OCI-M1 (cell line): ENCODE results near the gene TMEM254.
"Not testable (repeated sequence)": the region's sequence is repeated elsewhere in the genome, so short reads cannot be mapped to it uniquely, and the experiment has no call there.

ENCODE experiments used
- DNase-seq: peaks from one replicate; lab custom pipeline; 2025; lab: John Stamatoyannopoulos, UW

The TMEM254 gene

DNA sequence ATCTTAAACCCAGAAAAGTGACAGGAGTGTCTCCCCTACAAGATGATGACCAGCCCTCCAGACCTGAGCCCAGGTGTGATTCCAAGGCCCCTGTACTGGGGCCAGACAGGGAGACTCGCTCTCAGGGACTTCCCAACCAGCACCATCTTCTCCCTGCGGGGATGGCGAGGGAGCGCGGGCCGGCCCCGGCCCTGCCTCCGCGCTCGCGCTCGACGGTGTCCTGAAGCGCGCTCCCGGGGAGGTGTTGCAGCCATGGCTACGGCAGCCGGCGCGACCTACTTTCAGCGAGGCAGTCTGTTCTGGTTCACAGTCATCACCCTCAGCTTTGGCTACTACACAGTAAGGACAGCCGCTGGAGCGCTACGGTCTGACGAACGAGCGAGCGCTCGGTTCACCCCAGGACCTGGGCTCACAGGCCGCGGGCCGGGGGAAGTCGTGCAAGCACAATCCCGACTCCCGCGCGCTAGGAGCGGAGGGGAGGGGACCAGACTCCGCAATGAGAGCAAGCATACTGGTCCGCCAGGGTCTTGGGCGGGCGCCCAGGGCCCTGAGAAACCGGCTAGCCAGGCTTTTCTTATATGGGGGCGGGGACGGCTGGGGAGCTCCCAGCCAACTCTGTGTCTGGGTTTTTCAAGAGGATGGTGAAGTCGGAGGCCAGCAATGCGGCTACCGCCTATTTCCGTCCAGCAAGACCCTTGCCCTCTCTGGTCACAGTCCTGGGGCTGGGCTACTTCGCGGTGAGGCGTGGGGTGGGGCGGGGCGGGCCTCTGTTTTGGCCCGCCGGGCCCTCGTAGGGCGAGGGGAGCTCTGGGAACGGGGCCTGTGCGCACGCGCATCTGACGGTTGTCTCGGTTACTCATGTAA lies at the start of gene TMEM254:
TSS of gene TMEM254 (plus strand) at position 218 of the 864 bp plus-strand sequence. CDS start at position 253, 35 bp downstream.
- DNase-seq, result peak; percentile 97

GRCh38 chr10:80029205-80029604 lies 49.3 kb upstream of the TMEM254 start:
- peak; percentile 72 for DNase-seq

- DNase-seq, result not testable (repeated sequence)
These were observed 48.6 kb upstream of the TMEM254 start for GRCh38 chr10:80029865-80030264.

DNA sequence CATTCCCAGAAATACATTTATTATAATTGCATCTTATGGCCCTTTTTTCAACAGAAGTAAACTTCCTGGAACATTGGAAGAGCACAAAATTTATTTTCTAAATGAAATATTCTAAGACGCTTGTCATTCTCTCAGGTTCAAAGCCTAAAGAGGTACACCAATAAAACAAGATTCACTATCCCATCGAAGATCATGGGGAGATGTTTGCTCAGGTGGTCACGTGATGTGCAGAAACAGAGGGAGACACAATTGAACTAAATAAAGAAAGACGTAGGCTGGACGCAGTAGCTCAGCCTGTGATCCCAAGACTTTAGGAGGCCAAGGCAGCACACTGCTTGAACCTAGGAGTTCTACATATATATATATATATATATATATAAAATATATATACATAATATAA lies 46.0 kb upstream of the TMEM254 start:
- no peak for DNase-seq

GRCh38 chr10:80034766-80035165 lies 43.7 kb upstream of the TMEM254 start:
- DNase-seq, result not testable (repeated sequence)

DNA sequence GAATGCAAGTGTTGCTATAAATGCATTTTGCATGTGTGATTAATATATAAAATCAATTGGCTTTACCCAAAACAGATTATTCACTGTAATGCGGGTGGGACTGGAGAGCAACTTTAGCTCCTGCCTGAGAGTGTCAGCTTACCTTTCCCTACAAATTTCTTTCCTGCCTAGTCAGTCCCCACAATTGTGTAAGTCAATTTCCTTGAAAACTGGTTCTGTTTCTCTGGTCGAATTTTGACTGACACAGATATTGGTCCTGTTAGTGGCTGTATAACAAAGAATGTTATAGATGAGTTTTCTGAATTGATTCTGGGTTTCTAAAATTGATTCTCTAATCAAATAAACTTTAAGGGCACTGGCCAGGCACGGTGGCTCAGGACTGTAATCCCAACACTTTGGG lies 43.0 kb upstream of the TMEM254 start:
- not testable (repeated sequence) for DNase-seq

DNA sequence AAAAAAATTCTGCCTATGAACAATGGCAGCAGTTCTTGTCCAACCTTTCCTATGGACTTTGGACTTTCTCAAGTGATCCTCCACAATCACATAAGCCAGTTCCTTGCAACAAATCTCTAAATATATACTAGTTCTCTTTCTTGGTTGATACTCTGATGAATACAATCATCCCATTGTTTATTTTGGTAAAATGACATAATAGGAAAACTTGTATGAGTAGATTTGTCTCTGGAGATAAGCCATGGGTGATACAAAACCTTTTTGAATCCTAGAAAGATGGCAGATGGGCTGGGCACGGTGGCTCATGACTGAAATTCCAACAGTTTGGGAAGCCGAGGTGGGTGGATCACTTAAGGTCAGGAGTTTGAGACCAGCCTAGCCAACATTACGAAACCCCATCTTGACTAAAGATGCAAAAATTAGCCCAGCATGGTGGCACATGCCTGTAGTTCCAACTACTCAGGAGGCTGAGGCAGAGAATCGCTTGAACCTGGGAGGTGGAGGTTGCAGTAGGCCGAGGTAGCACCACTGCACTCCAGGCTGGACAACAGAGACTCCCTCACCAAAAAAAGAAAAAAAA lies 41.5 kb upstream of the TMEM254 start:
- DNase-seq, result not testable (repeated sequence)

- DNase-seq, result not testable (repeated sequence)
These were observed 40.2 kb upstream of the TMEM254 start for GRCh38 chr10:80038226-80038625.

DNA sequence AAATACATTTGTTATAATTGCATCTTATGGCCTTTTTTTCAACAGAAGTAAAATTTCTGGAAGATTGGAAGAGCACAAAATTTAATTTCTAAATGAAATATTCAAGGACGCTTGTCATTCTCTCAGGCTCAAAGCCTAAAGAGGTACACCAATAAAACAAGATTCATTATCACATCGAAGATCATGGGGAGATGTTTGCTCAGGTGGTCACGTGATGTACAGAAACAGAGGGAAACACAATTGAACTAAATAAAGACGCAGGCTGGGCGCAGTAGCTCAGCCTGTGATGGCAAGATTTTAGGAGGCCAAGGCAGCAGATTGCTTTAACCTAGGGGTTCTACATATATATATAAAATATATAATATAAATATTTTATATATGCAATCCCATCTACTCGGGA lies 37.3 kb upstream of the TMEM254 start:
- DNase-seq, result no peak

DNA sequence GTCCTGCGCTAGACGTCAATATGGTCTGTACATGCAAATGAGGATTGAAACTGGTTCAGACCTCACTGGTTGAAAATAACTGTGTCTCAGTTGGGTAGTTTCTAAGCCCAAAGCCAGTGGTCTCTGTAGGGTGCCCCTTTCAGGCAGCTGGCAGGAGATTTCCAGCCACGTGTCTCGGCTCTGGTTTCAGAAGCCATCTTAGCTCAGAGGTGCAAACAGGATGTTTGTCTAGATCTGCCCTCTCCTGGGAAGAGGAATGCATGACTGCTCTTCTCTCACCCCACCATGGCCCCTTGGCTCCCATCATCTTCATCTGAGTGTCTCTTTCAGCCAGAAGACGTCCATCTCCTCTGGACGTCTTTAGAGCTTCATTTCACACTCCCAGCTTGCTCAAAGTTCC lies 33.5 kb upstream of the TMEM254 start:
- DNase-seq, result peak; percentile 49

DNA sequence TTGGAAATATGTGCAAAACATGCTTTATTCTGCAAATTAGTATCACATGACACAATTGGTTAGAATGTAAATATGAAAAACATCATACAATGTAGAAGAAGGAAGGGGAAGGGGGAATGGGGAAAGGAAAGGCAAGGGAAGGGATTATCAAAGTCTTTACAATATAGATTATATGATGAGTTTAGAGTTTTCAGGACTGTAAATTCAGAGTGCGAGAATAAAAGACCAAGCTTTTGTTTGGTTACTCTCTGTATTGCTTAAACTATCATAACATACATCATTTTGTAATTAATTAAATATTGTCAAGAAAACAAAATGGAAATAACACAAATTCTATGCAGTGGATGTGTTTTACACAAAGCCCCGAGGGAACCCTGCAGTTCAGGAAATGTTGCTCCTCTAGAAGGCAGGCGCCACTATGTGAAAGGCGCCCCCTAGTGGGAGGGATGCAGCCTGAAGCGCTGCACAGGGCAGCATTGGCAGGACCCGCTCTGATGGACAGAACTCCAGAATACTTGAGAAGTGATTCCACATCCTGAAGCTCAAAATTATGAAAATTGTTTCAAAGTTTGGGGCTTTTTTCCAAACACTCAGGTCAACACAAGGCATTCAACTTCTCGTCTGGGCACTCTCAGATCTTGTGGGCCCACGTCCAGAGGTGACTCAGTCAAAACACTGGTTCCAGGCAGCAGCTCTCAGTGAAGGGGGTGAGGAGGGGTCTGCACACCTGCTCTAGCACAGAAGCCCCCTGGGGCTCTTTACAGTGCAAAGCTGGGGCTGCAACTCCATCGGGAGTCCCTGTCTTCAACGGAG lies 31.6 kb upstream of the TMEM254 start:
- DNase-seq, result peak; percentile 88

DNA sequence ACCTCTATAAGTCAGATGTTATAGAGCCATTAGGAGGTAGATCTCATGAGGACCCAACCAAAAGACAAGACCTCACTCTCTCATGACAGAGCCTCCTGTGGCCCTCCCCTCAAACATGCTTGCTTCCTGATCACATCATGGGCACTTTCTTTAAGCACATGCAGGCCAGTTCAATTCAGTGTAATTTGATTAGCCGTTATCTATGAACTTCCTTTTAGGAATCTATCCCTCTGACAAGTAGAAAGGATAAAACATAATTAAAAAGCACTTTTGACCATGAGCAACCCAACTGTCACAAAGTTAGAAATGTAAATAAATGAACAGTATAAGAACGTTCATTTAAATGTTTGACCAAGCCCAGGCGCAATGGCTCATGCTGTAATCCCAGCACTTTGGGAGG lies 27.7 kb upstream of the TMEM254 start:
- DNase-seq, result no peak

- DNase-seq, result no peak
These were observed 26.5 kb upstream of the TMEM254 start for GRCh38 chr10:80051993-80052392.

DNA sequence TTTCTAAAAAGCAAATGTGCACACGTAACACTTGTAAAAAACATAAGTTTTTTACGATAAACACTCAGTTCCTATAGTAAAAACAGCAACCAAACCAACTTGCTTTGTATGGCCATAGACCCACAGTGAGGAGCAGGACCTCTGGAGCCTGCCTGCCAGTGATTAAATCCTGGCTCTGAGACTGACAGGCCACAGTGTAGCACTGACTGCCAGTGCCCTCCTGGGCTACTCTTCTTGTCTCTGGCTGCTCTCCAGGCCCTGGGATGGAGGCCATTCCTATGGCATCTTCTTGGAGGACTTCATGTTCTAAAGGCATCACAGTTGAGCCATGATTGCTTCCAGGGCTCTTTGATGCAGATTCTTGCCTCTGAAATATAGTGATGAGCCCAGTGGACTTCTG lies 22.7 kb upstream of the TMEM254 start:
- DNase-seq, result no peak

- DNase-seq, result no peak
These were observed 21.3 kb upstream of the TMEM254 start for GRCh38 chr10:80057171-80057570.

DNA sequence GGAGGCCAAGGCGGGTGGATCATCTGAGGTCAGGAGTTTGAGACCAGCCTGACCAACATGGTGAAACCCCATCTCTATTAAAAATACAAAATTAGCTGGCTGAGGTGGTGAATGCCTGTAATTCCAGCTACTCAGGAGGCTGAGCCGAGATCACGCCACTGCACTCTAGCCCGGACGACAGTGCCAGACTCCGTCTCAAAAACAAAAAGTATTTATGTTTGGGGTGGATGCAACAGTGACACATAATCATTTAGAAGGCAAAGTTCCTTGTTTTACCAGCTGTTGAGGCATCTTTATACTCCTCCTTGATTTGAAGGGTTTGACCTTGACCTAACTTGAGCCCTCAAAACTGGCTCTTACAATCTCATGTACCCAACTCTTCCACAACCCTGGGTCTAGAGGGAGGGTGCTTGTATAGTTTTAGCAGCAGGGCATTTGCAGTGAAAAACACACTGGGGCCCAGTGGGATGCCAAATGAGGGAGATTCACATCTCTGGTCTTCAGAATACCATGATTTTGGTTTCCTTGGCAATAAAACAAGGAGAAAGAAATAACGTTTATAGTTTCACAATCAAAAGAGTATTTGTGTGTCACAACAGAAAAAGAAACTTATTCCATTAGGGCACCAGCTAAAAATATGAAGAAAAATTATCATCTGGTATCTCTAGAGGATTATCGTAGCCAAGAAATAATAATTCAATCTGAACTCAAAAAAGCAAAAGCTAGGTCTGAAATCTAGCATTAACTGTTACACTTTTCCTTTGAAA lies 14.2 kb upstream of the TMEM254 start:
- no peak for DNase-seq

- no peak for DNase-seq
These were observed 11.7 kb upstream of the TMEM254 start for GRCh38 chr10:80066809-80067208.

DNA sequence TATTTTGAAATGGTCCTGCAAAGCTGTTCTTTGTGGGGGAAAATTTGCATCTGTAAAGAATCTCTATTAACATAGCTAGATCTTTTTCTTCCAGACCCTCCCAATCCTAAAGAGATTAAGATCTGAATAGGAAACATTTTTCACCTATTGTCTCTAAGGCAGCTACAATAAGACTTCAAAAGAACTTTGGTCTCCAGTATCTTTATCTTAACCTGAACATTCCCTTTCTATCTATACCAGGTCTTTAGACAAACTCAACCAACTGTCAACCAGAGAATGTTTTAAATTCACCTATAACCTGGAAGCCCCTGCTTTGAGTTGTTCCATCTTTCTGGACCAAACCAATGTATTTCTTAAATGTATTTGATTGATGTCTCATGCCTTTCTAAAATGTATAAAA lies 10.6 kb upstream of the TMEM254 start:
- DNase-seq, result not testable (repeated sequence)

DNA sequence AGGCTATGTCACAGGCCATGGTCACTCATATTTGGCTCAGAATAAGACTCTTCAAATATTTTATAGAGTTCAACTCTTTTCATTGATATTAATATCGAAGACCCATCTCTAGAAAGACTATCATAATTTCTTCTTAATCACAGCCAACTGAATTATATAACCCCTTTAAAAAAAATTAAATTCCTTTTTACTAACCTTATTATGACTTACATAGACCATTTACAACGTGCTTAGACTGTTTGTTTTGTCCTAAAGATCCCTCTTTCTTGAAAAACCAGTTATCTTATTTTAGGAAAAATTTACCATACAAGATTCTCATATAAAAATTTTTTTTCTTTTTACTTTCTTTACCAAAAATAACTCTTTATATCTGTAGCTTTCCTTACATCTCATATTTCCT lies 10.2 kb upstream of the TMEM254 start:
- no peak for DNase-seq

DNA sequence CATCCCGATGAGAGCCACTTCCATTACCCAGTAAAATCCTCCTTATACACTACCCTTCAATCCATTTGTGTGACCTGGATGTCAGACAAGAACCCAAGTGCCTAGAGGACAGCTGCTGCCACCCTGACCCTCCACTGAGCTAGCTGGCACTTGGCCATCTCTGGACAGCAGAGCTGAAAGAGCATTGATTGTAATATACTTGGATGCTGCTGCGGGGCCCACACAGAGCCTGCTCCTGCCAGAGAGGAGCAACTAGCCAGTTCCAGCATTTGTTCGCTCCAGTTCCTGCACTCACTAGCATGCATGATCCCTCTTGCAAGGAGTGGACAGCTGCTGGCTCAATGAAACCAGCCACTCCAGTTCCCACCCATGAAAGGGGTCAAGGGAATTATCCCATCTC lies 8.4 kb upstream of the TMEM254 start:
- no peak for DNase-seq

GRCh38 chr10:80072584-80072983 lies 5.9 kb upstream of the TMEM254 start:
- DNase-seq, result no peak

DNA sequence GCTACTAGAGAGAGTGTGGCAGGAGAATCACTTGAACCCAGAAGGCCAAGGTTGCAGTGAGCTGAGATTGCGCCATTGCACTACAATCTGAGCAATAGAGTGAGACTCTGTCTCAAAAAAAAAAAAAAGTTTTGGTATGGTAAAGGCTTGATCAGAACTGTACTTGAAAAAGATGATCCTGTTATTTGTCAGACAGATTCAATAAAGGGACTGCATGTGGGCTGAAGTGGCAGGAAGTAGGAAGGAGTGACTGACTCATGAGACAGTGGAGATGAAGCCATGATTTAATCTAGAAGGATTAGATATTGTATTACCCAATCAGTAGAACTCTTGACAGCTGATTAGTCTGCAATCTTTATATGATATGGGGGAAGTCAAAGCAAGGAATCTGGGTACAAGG lies 2.7 kb upstream of the TMEM254 start:
- no peak for DNase-seq
